Measurements from ENCODE around the gene ABT1. TPM values are rescaled to one million over a fixed set of nuclear protein-coding genes. Genes with fewer than 3 reads are reported as not detected.

ABT1 gene
- total RNA-seq, 1 experiment from 2014 or later: 33.7 TPM

- no peaks in the 10 kb centered on the region for H3K9me3 ChIP-seq (ENCODE audit: low read length)
- ChIA-PET CTCF (no interaction called here), POLR2A (ENCODE audit: unreplicated experiment) (no interaction called here)
- TF ChIP-seq EZH2phosphoT487 (IDR thresholded peaks at IDR 0.05; ENCODE audit: borderline replicate concordance, low read length) (no peak), EZH2 (IDR thresholded peaks at IDR 0.05; ENCODE audit: low read length, unreplicated experiment) (no peak), CTCF (conservative IDR thresholded peaks at IDR 0.05; ENCODE audit: low read depth, low read length) (no peak)
- ATAC-seq (no peak), DNase-seq (no peak)
- H3K36me3 ChIP-seq (ENCODE audit: low read depth, low read length): no peaks in the 10 kb centered on the region
- no peaks in the 10 kb centered on the region for H3K9me2 ChIP-seq (replicated peaks; ENCODE audit: low read length)
- H4K20me1 ChIP-seq (ENCODE audit: low read length): no peaks in the 10 kb centered on the region
- no peaks in the 10 kb centered on the region for H3K79me2 ChIP-seq (ENCODE audit: low read length)
- H2AFZ ChIP-seq (ENCODE audit: low read length): no peak overlapping the region
- H3K27ac ChIP-seq (ENCODE audit: low read length): no peak overlapping the region
- no peak overlapping the region for H3K4me3 ChIP-seq (ENCODE audit: low read length)
- no peaks in the 10 kb centered on the region for H3K27me3 ChIP-seq (ENCODE audit: low read length)
- intact Hi-C loops (cut with micrococcal nuclease): no loop called here
- H3F3A ChIP-seq (ENCODE audit: low read length, unreplicated experiment): no peaks in the 10 kb centered on the region
- H3K4me1 ChIP-seq (ENCODE audit: insufficient read depth, low read length): peaks cover 5% of the 10 kb centered on the region
- BruUV-seq (replicated peaks): no TSS peak
- H3K9ac ChIP-seq (ENCODE audit: low read length): no peak overlapping the region
- H3K4me2 ChIP-seq (ENCODE audit: low read length): no peak overlapping the region
Observed at GRCh38 chr6:26611599-26611998, 14.8 kb downstream of the ABT1 start.

GRCh38 chr6:26613201-26613600, 16.4 kb downstream of the ABT1 start:
- no peak for TF ChIP-seq EZH2phosphoT487 (IDR thresholded peaks at IDR 0.05; ENCODE audit: borderline replicate concordance, low read length)
- no peak for TF ChIP-seq CTCF (conservative IDR thresholded peaks at IDR 0.05; ENCODE audit: low read depth, low read length)
- TF ChIP-seq EZH2 (IDR thresholded peaks at IDR 0.05; ENCODE audit: low read length, unreplicated experiment): no peak
- Histone ChIP-seq H3K79me2 (ENCODE audit: low read length) (no peaks in the 10 kb centered on the region), H3K9ac (ENCODE audit: low read length) (no peak overlapping the region), H3K27me3 (ENCODE audit: low read length) (no peaks in the 10 kb centered on the region), H3K9me3 (ENCODE audit: low read length) (0 out of 2 replicates have a peak, but pooled peaks cover 3% of the 10 kb centered on the region), H3K4me3 (ENCODE audit: low read length) (no peak overlapping the region), H2AFZ (ENCODE audit: low read length) (no peak overlapping the region), H3K9me2 (replicated peaks; ENCODE audit: low read length) (no peaks in the 10 kb centered on the region), H3K27ac (ENCODE audit: low read length) (no peak overlapping the region), H3K4me2 (ENCODE audit: low read length) (no peak overlapping the region), H3F3A (ENCODE audit: low read length, unreplicated experiment) (no peaks in the 10 kb centered on the region), H3K4me1 (ENCODE audit: insufficient read depth, low read length) (peaks cover under 1% of the 10 kb centered on the region; the same call in 1 of the 2 replicates), H4K20me1 (ENCODE audit: low read length) (no peaks in the 10 kb centered on the region), H3K36me3 (ENCODE audit: low read depth, low read length) (no peaks in the 10 kb centered on the region)
- DNase-seq (no peak), ATAC-seq (no peak)
- no TSS peak for BruUV-seq (replicated peaks)
- CTCF ChIA-PET: no interaction called here
- intact Hi-C loops (cut with micrococcal nuclease): no loop called here
- POLR2A ChIA-PET (ENCODE audit: unreplicated experiment): no interaction called here

- TF ChIP-seq CTCF (conservative IDR thresholded peaks at IDR 0.05; ENCODE audit: low read depth, low read length) (no peak), EZH2 (IDR thresholded peaks at IDR 0.05; ENCODE audit: low read length, unreplicated experiment) (no peak), EZH2phosphoT487 (IDR thresholded peaks at IDR 0.05; ENCODE audit: borderline replicate concordance, low read length) (no peak)
- Histone ChIP-seq H3K4me2 (ENCODE audit: low read length) (no peak overlapping the region), H3K4me3 (ENCODE audit: low read length) (no peak overlapping the region), H3K79me2 (ENCODE audit: low read length) (no peaks in the 10 kb centered on the region), H3K27ac (ENCODE audit: low read length) (no peak overlapping the region), H4K20me1 (ENCODE audit: low read length) (no peaks in the 10 kb centered on the region), H3K4me1 (ENCODE audit: insufficient read depth, low read length) (no peaks in the 10 kb centered on the region), H3F3A (ENCODE audit: low read length, unreplicated experiment) (no peaks in the 10 kb centered on the region), H3K9me2 (replicated peaks; ENCODE audit: low read length) (no peaks in the 10 kb centered on the region), H3K9ac (ENCODE audit: low read length) (no peak overlapping the region), H3K27me3 (ENCODE audit: low read length) (no peaks in the 10 kb centered on the region), H2AFZ (ENCODE audit: low read length) (no peak overlapping the region), H3K36me3 (ENCODE audit: low read depth, low read length) (no peaks in the 10 kb centered on the region), H3K9me3 (ENCODE audit: low read length) (0 out of 2 replicates have a peak, but pooled peaks cover 3% of the 10 kb centered on the region)
- ATAC-seq (no peak), DNase-seq (no peak)
- no TSS peak for BruUV-seq (replicated peaks)
- intact Hi-C loops (cut with micrococcal nuclease): no loop called here
- ChIA-PET POLR2A (ENCODE audit: unreplicated experiment) (no interaction called here), CTCF (no interaction called here)
Observed at GRCh38 chr6:26613689-26614683, 17.2 kb downstream of the ABT1 start.
